Ishikawa (cell line): ENCODE results near the gene MYH15.

ENCODE experiments used
- CEBPB ChIP-seq: IDR thresholded peaks from 2 replicates; pipeline ENCODE4 v1.6.1; 2012
- CREB1 ChIP-seq: IDR thresholded peaks from 2 replicates; pipeline ENCODE4 v1.6.1; 2012; ENCODE audit warnings: low read depth
- EGR1 ChIP-seq: IDR thresholded peaks from 2 replicates; pipeline ENCODE4 v1.6.1; 2012
- EP300 ChIP-seq: IDR thresholded peaks from 2 replicates; pipeline ENCODE4 v1.6.1; 2012; ENCODE audit warnings: borderline replicate concordance
- FOXM1 ChIP-seq: IDR thresholded peaks from 2 replicates; pipeline ENCODE4 v1.6.1; 2012; ENCODE audit warnings: low read depth, borderline replicate concordance
- NFIC ChIP-seq: IDR thresholded peaks from 2 replicates; pipeline ENCODE4 v1.6.1; 2012
- RAD21 ChIP-seq: IDR thresholded peaks from 2 replicates; pipeline ENCODE4 v1.6.1; 2012; ENCODE audit warnings: low read depth
- REST ChIP-seq: IDR thresholded peaks from 2 replicates; pipeline ENCODE4 v1.6.1; 2012; ENCODE audit warnings: low read depth, mild to moderate bottlenecking
- TAF1 ChIP-seq: IDR thresholded peaks from 2 replicates; pipeline ENCODE4 v1.6.1; 2012; ENCODE audit warnings: low read depth, mild to moderate bottlenecking
- TCF12 ChIP-seq: IDR thresholded peaks from 2 replicates; pipeline ENCODE4 v1.6.1; 2012; ENCODE audit warnings: low read depth
- TEAD4 ChIP-seq: IDR thresholded peaks from 2 replicates; pipeline ENCODE4 v1.6.1; 2012
- YY1 ChIP-seq: IDR thresholded peaks from 2 replicates; pipeline ENCODE4 v1.6.1; 2012; ENCODE audit warnings: low read depth
- ZBTB7A ChIP-seq: IDR thresholded peaks from 2 replicates; pipeline ENCODE4 v1.6.1; 2012; ENCODE audit warnings: low read depth
- TF ChIP-seq, protein P1 (sequence below): IDR thresholded peaks from 2 replicates; pipeline ENCODE4 v1.6.1; 2012
- TF ChIP-seq, protein P2 (sequence below): IDR thresholded peaks from 2 replicates; pipeline ENCODE4 v1.6.1; 2012

Gene MYH15

DNA sequence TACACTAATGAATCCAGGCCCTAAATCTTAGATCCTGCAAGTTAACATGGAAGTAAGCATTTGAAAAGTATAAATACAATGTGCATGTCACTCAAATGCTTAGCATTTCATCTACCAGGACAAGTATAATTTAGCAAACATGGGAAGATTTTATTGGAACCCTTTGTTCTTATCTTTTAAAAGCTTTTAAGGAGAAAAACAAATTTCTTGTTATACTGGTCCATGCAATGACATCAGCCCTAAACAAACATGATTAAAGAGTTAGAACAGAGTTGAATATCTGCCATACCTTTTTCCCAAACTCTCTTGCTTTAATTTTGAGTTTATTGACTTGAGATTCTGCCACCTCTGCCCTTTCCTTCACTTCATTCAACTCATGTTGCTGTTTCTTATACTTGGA, 127.1 kb downstream of the MYH15 start:
- TF ChIP-seq NFIC (no peak), RAD21 (no peak), TEAD4 (no peak), ZBTB7A (no peak), CEBPB (no peak), FOXM1 (no peak), YY1 (no peak), EP300 (no peak), TAF1 (no peak)

- TF ChIP-seq, protein P1, sequence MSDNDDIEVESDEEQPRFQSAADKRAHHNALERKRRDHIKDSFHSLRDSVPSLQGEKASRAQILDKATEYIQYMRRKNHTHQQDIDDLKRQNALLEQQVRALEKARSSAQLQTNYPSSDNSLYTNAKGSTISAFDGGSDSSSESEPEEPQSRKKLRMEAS: no peak
- TF ChIP-seq NFIC (no peak), RAD21 (no peak), YY1 (no peak), FOXM1 (no peak), CREB1 (no peak), TCF12 (no peak), TAF1 (no peak), ZBTB7A (no peak), REST (no peak), CEBPB (no peak), EP300 (no peak), EGR1 (no peak), TEAD4 (no peak)
- TF ChIP-seq, protein P2, sequence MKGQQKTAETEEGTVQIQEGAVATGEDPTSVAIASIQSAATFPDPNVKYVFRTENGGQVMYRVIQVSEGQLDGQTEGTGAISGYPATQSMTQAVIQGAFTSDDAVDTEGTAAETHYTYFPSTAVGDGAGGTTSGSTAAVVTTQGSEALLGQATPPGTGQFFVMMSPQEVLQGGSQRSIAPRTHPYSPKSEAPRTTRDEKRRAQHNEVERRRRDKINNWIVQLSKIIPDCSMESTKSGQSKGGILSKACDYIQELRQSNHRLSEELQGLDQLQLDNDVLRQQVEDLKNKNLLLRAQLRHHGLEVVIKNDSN: no peak
Measured at GRCh38 chr3:108381529-108382140, 128.8 kb downstream of the MYH15 start.

DNA sequence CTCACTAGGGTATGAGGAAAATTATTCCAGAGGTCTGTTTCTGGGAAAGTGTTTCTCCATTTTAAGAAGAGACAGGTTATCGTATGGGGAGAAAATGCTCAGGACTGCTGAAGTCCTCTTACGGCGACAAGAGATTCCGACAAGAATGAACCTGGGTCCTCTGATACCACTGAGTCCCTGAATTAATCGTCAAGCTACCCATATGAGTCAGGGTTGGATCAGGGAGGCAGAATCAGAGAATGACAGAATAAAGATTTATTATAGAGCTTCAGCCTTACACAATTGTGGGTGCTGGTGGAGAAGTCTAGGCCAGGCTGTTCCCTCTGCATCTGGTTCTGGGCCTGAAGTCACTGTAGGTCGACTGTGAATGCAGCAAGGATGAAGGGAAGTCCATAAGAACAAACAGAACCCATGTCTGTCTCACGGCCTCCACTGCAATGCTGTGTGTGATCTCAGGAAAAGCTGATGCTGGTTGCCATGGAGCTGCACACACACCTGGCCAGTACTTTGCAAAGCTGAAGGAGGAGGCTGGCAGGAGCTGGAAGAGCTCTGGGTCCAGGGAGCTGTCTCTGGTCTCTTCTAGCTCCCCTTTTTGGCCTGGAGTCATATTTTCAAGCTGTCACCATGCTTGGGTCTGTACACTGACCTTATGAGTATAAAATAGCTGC, 130.1 kb downstream of the MYH15 start:
- TF ChIP-seq ZBTB7A (no peak), RAD21 (no peak), TCF12 (no peak), CEBPB (no peak), CREB1 (no peak), EP300 (no peak), TAF1 (no peak)
- TF ChIP-seq, protein P2: no peak

GRCh38 chr3:108378153-108378951, 132.0 kb downstream of the MYH15 start:
- no peak for TF ChIP-seq REST
- TF ChIP-seq ZBTB7A: no peak
- TF ChIP-seq TEAD4: no peak
- TF ChIP-seq, protein P2: no peak
- TF ChIP-seq NFIC: no peak
- no peak for TF ChIP-seq TCF12
- TF ChIP-seq CEBPB: no peak
- TF ChIP-seq TAF1: no peak
- no peak for TF ChIP-seq EGR1
- no peak for TF ChIP-seq FOXM1
- TF ChIP-seq CREB1: no peak

DNA sequence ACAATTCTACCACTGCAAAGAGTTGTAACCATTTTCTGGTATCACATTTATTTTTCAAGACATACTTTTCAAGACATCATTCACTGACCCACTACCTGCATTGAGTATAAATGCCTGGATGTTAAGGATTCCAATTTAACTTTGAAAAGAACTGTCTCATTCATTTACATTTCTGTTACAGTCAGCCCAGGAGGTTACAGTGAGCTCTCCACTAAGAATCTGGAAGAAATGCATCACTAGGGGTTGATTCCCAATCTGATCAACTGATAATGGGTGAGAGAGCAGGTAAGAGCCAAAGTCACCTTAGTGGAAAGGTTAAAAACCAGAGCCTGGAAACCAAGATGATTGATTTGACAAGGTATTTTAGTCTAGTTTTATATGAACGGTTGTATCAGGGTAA, 133.0 kb downstream of the MYH15 start:
- no peak for TF ChIP-seq EP300
- no peak for TF ChIP-seq NFIC
- TF ChIP-seq RAD21: no peak
- no peak for TF ChIP-seq REST
- no peak for TF ChIP-seq TCF12
- TF ChIP-seq, protein P2: no peak
- no peak for TF ChIP-seq ZBTB7A
- TF ChIP-seq TAF1: no peak
- no peak for TF ChIP-seq FOXM1
- no peak for TF ChIP-seq TEAD4
- TF ChIP-seq CREB1: no peak
- no peak for TF ChIP-seq YY1
- no peak for TF ChIP-seq EGR1
- TF ChIP-seq, protein P1: no peak
- TF ChIP-seq CEBPB: no peak
